Mesothelial cell of epicardium (in vitro differentiated cells): ENCODE data around the gene MRPS22. TPM values are rescaled to one million over a fixed set of nuclear protein-coding genes. Genes with fewer than 3 reads are reported as not detected.

ENCODE experiments used
- DNase-seq, 2 experiments: peaks; one replicate each; pipeline ENCODE4 v3.0.0; 2021; ENCODE audit warnings: low spot score in 2 of 2; ENCODE audit not compliant: unreplicated experiment in 2 of 2
- H3K27ac Mint-ChIP-seq: 2 replicates; pipeline ENCODE4 v1.8.0; 2021; ENCODE audit warnings: mixed read lengths
- H3K27me3 Mint-ChIP-seq: 2 replicates; pipeline ENCODE4 v1.8.0; 2021; ENCODE audit warnings: low read depth, mixed read lengths
- H3K36me3 Mint-ChIP-seq: 2 replicates; pipeline ENCODE4 v1.8.0; 2021; ENCODE audit warnings: mixed read lengths
- H3K4me1 Mint-ChIP-seq: 2 replicates; pipeline ENCODE4 v1.8.0; 2021; ENCODE audit warnings: mixed read lengths
- H3K4me3 Mint-ChIP-seq: 2 replicates; pipeline ENCODE4 v1.8.0; 2021; ENCODE audit warnings: mild to moderate bottlenecking, moderate library complexity, mixed read lengths
- H3K9me3 Mint-ChIP-seq: 2 replicates; pipeline ENCODE4 v1.8.0; 2021; ENCODE audit warnings: mixed read lengths
- CTCF ChIP-seq: fragments of 200-600 bp; sonication (generic); IDR thresholded peaks from one replicate; pipeline ENCODE4 v1.5.0; 2021; ENCODE audit warnings: antibody characterized with exemption; ENCODE audit not compliant: unreplicated experiment
- total RNA-seq: library from RNA; stranded (reverse); gene quantifications from 3 replicates; pipeline ENCODE4 v1.2.1, GENCODE V29; 2021

Gene MRPS22
- total RNA-seq, 1 donor from 2014 or later, result 34.2 TPM

GRCh38 chr3:139357899-139358298 lies 14.1 kb downstream of the MRPS22 start:
- Mint-ChIP-seq H3K4me1 (no peaks in the 10 kb centered on the region), H3K27ac (no peak overlapping the region), H3K27me3 (no peaks in the 10 kb centered on the region), H3K4me3 (no peak overlapping the region), H3K36me3 (peaks cover 43% of the 10 kb centered on the region), H3K9me3 (no peaks in the 10 kb centered on the region)
- no peak for DNase-seq
- TF ChIP-seq CTCF, result no peak

GRCh38 chr3:139358841-139359562 lies 15.2 kb downstream of the MRPS22 start:
- Mint-ChIP-seq H3K27ac (no peak overlapping the region), H3K27me3 (no peaks in the 10 kb centered on the region), H3K4me3 (no peak overlapping the region), H3K9me3 (no peaks in the 10 kb centered on the region), H3K4me1 (no peaks in the 10 kb centered on the region), H3K36me3 (peaks cover 44% of the 10 kb centered on the region)
- no peak for TF ChIP-seq CTCF
- no peak for DNase-seq

DNA sequence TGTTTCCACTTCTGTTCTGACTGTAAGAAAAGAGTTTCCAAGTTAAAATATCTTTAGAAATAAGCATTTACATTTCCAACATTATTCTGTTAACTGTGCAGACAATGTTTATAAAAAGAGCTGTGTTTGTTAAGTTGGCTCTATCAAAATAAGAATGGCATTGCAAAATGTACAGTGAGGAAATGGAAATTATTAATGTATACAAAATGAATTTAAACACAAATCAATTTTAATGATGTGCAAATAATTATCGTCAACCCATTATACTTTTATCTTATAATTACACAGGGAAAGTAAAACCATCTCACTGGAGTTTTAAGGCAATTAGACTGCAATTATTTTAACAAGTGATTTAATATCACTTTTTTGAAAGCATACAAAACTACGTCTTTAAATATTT lies 17.5 kb downstream of the MRPS22 start:
- no peak overlapping the region for H3K4me3 Mint-ChIP-seq
- no peak for DNase-seq
- H3K4me1 Mint-ChIP-seq, result no peaks in the 10 kb centered on the region
- TF ChIP-seq CTCF, result no peak
- H3K27ac Mint-ChIP-seq, result no peak overlapping the region
- H3K9me3 Mint-ChIP-seq, result no peaks in the 10 kb centered on the region
- H3K36me3 Mint-ChIP-seq, result peaks cover 49% of the 10 kb centered on the region
- H3K27me3 Mint-ChIP-seq, result no peaks in the 10 kb centered on the region

DNA sequence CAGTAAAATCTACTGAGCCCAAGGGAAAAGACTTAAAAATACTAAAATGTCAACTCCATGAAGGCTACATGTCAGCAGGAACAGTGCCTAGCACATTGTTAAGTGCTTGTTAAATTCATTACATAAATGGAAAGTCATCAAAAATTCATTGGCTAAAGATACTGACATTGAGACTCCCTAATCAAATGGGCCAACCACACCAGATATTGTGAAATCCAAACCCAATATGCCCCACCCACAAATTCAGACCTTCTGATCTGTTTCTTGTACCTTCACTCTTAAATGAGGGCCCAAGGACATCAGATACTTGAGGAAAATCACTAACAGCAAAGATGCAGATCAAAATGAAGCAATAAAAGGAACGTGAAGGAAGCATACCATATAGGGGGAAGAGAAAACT lies 20.7 kb downstream of the MRPS22 start:
- Mint-ChIP-seq H3K9me3 (no peaks in the 10 kb centered on the region), H3K4me1 (no peaks in the 10 kb centered on the region), H3K4me3 (no peak overlapping the region), H3K36me3 (peaks cover 42% of the 10 kb centered on the region), H3K27me3 (no peaks in the 10 kb centered on the region), H3K27ac (no peak overlapping the region)
- no peak for DNase-seq
- TF ChIP-seq CTCF, result no peak

DNA sequence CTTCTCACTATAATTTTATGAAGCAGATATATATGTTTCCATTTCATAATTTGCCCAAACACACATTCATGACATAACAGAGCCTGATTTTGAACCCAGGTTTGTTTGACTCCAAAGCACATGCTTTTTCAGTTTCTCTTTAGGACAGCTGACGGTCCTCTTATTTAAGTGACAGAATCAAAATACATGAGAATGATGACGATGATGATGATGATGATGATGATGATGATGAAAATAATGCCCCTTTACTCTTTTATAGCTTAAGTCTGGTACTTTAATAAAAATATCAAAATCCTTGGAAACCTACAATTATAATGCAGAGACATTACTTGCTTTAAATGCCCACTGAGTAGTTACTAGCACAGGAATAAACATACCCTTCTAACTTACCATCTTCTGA lies 30.3 kb downstream of the MRPS22 start:
- Mint-ChIP-seq H3K4me1 (peaks cover 1% of the 10 kb centered on the region), H3K4me3 (no peak overlapping the region), H3K27ac (no peak overlapping the region), H3K27me3 (no peaks in the 10 kb centered on the region), H3K36me3 (peaks cover 43% of the 10 kb centered on the region), H3K9me3 (no peaks in the 10 kb centered on the region)
- DNase-seq, result no peak
- no peak for TF ChIP-seq CTCF

GRCh38 chr3:139377378-139377777 lies 33.6 kb downstream of the MRPS22 start:
- H3K4me3 Mint-ChIP-seq, result no peak overlapping the region
- H3K27me3 Mint-ChIP-seq, result no peaks in the 10 kb centered on the region
- no peak for TF ChIP-seq CTCF
- H3K36me3 Mint-ChIP-seq, result peaks cover 50% of the 10 kb centered on the region
- no peak overlapping the region for H3K27ac Mint-ChIP-seq
- H3K4me1 Mint-ChIP-seq, result peaks cover 4% of the 10 kb centered on the region
- H3K9me3 Mint-ChIP-seq, result no peaks in the 10 kb centered on the region
- DNase-seq, result no peak
